GM23338 (cell line): ENCODE data around the gene COL8A1.

Experiments used
- EZH2 ChIP-seq: fragments of 200-600 bp; sonication (generic); IDR thresholded peaks from one replicate; pipeline ENCODE4 v1.8.0; 2017; ENCODE audit warnings: antibody characterized with exemption, mild to moderate bottlenecking, low read depth; ENCODE audit not compliant: unreplicated experiment
- EZH2phosphoT487 ChIP-seq: fragments of 200-600 bp; sonication (generic); IDR thresholded peaks from one replicate; pipeline ENCODE4 v1.8.1; 2018; ENCODE audit warnings: antibody characterized with exemption; ENCODE audit not compliant: unreplicated experiment
- POLR2AphosphoS5 ChIP-seq: IDR thresholded peaks from 2 replicates; pipeline ENCODE4 v1.6.1; 2016; ENCODE audit warnings: antibody characterized with exemption, low read depth
- TF ChIP-seq, protein P1 (sequence below), 2 experiments: fragments of 200-600 bp in 1 of 2; sonication (generic) in 1 of 2; conservative IDR thresholded peaks; 2 replicates each; pipeline versions ENCODE4 v1.5.1 to v1.6.1; 2016 to 2017; ENCODE audit warnings: antibody characterized with exemption in 2 of 2, low read depth in 2 of 2, mild to moderate bottlenecking in 2 of 2, moderate library complexity in 1 of 2
- TF ChIP-seq, protein P2 (sequence below): IDR thresholded peaks from 2 replicates; pipeline ENCODE4 v1.6.1; 2016; ENCODE audit warnings: antibody characterized with exemption
- TF ChIP-seq, protein P3 (sequence below): IDR thresholded peaks from one replicate; pipeline ENCODE4 v1.6.1; 2018; ENCODE audit warnings: antibody characterized with exemption; ENCODE audit not compliant: unreplicated experiment

DNA sequence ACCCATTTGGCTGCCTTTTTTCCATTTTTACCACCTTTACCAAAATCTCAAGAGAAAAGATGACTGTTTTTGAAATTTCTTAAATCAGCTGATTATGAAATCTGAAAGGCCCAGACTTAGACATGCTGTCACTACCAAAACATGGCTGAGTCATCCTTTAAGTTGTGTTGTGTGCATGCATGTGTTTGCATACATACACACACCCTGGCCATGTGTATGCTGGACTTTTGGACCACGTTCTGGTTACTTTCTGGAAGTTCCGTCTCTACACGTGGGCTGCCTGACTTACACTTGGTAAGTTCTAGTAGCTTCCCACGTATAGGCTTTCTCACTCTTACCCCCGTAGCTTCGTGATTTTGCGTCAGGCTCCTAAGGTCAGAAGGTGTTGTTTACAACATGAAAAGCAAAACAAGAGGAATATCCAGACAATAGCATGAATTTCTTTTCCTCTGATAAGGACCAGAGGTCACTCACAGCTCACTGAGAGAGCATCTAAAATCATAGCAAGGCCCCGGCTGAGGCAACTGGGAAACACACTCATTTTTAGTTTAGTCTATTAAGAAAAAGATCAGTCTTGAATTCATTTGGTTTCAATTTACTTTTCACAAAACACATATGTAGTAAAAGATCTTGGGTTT lies 62.4 kb downstream of the COL8A1 start:
- TF ChIP-seq EZH2 (no peak), POLR2AphosphoS5 (no peak), EZH2phosphoT487 (no peak)
- TF ChIP-seq, protein P1, sequence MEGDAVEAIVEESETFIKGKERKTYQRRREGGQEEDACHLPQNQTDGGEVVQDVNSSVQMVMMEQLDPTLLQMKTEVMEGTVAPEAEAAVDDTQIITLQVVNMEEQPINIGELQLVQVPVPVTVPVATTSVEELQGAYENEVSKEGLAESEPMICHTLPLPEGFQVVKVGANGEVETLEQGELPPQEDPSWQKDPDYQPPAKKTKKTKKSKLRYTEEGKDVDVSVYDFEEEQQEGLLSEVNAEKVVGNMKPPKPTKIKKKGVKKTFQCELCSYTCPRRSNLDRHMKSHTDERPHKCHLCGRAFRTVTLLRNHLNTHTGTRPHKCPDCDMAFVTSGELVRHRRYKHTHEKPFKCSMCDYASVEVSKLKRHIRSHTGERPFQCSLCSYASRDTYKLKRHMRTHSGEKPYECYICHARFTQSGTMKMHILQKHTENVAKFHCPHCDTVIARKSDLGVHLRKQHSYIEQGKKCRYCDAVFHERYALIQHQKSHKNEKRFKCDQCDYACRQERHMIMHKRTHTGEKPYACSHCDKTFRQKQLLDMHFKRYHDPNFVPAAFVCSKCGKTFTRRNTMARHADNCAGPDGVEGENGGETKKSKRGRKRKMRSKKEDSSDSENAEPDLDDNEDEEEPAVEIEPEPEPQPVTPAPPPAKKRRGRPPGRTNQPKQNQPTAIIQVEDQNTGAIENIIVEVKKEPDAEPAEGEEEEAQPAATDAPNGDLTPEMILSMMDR (conservative IDR thresholded peaks at IDR 0.05; ENCODE audit: low read depth in 2 of 2): no peak
- TF ChIP-seq, protein P2, sequence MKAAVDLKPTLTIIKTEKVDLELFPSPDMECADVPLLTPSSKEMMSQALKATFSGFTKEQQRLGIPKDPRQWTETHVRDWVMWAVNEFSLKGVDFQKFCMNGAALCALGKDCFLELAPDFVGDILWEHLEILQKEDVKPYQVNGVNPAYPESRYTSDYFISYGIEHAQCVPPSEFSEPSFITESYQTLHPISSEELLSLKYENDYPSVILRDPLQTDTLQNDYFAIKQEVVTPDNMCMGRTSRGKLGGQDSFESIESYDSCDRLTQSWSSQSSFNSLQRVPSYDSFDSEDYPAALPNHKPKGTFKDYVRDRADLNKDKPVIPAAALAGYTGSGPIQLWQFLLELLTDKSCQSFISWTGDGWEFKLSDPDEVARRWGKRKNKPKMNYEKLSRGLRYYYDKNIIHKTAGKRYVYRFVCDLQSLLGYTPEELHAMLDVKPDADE: no peak
- TF ChIP-seq, protein P3, sequence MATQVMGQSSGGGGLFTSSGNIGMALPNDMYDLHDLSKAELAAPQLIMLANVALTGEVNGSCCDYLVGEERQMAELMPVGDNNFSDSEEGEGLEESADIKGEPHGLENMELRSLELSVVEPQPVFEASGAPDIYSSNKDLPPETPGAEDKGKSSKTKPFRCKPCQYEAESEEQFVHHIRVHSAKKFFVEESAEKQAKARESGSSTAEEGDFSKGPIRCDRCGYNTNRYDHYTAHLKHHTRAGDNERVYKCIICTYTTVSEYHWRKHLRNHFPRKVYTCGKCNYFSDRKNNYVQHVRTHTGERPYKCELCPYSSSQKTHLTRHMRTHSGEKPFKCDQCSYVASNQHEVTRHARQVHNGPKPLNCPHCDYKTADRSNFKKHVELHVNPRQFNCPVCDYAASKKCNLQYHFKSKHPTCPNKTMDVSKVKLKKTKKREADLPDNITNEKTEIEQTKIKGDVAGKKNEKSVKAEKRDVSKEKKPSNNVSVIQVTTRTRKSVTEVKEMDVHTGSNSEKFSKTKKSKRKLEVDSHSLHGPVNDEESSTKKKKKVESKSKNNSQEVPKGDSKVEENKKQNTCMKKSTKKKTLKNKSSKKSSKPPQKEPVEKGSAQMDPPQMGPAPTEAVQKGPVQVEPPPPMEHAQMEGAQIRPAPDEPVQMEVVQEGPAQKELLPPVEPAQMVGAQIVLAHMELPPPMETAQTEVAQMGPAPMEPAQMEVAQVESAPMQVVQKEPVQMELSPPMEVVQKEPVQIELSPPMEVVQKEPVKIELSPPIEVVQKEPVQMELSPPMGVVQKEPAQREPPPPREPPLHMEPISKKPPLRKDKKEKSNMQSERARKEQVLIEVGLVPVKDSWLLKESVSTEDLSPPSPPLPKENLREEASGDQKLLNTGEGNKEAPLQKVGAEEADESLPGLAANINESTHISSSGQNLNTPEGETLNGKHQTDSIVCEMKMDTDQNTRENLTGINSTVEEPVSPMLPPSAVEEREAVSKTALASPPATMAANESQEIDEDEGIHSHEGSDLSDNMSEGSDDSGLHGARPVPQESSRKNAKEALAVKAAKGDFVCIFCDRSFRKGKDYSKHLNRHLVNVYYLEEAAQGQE: no peak
